Type B pancreatic cell (in vitro differentiated cells): ENCODE data around the gene TMEM37. TPM values are rescaled to one million over a fixed set of nuclear protein-coding genes. Genes with fewer than 3 reads are reported as not detected.

Source experiments
- DNase-seq: peaks from one replicate; pipeline ENCODE4 v3.0.0; 2021; ENCODE audit warnings: mixed read lengths; ENCODE audit not compliant: unreplicated experiment; ENCODE audit errors: extremely low spot score
- H3K27ac Mint-ChIP-seq: 2 replicates; pipeline ENCODE4 v1.8.0; 2021; ENCODE audit warnings: mild to moderate bottlenecking, mixed read lengths
- H3K27me3 Mint-ChIP-seq: 2 replicates; pipeline ENCODE4 v1.8.0; 2021; ENCODE audit warnings: mixed read lengths
- H3K36me3 Mint-ChIP-seq: 2 replicates; pipeline ENCODE4 v1.8.0; 2021; ENCODE audit warnings: mixed read lengths
- H3K4me1 Mint-ChIP-seq: one replicate; pipeline ENCODE4 v1.8.0; 2021; ENCODE audit warnings: mixed read lengths; ENCODE audit not compliant: unreplicated experiment
- H3K4me3 Mint-ChIP-seq: 2 replicates; pipeline ENCODE4 v1.8.0; 2021; ENCODE audit warnings: mild to moderate bottlenecking, mixed read lengths
- H3K9me3 Mint-ChIP-seq: 2 replicates; pipeline ENCODE4 v1.8.0; 2021; ENCODE audit warnings: mixed read lengths
- CTCF ChIP-seq: fragments of 200-600 bp; sonication (generic); conservative IDR thresholded peaks from 2 replicates; pipeline ENCODE4 v1.5.0; 2021; ENCODE audit warnings: antibody characterized with exemption, mild to moderate bottlenecking
- total RNA-seq: library from RNA; stranded (reverse); gene quantifications from 2 replicates; pipeline ENCODE4 v1.2.1, GENCODE V29; 2021; ENCODE audit warnings: low replicate concordance

TMEM37 gene
- total RNA-seq, 1 donor from 2014 or later = 11.8 TPM

DNA sequence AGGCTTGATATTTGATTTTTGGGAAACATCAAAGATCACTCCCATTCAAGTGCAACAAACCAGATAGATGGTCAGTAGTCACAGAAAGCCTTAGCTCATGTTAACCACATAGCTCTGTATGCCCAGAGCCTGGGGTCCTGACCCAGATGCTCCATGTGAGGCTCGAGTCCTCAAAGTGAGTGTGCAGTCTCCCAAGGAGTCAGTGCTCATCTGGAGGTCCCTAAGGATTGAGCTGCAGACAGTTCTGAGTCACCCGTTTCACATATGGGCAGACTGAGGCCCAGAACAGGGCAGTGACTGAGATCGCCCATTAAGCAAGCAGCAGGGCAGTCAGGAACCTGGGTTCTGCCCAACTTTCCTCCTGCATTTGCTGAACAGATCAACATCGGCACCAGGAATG is 9.2 kb downstream of the TMEM37 start:
- no peak for TF ChIP-seq CTCF
- no peaks in the 10 kb centered on the region for H3K9me3 Mint-ChIP-seq
- no peak overlapping the region for H3K27ac Mint-ChIP-seq
- H3K4me3 Mint-ChIP-seq = no peak overlapping the region
- peaks cover 8% of the 10 kb centered on the region for H3K4me1 Mint-ChIP-seq
- peaks cover 4% of the 10 kb centered on the region for H3K36me3 Mint-ChIP-seq
- DNase-seq = no peak
- no peaks in the 10 kb centered on the region for H3K27me3 Mint-ChIP-seq

GRCh38 chr2:119441376-119442225 is 9.9 kb downstream of the TMEM37 start:
- H3K9me3 Mint-ChIP-seq = no peaks in the 10 kb centered on the region
- DNase-seq = no peak
- TF ChIP-seq CTCF = no peak
- H3K4me1 Mint-ChIP-seq = peaks cover 8% of the 10 kb centered on the region
- no peak overlapping the region for H3K27ac Mint-ChIP-seq
- no peak overlapping the region for H3K4me3 Mint-ChIP-seq
- H3K36me3 Mint-ChIP-seq = no peaks in the 10 kb centered on the region
- no peaks in the 10 kb centered on the region for H3K27me3 Mint-ChIP-seq

GRCh38 chr2:119442226-119442619 is 10.6 kb downstream of the TMEM37 start:
- H3K36me3 Mint-ChIP-seq = no peaks in the 10 kb centered on the region
- TF ChIP-seq CTCF = no peak
- no peaks in the 10 kb centered on the region for H3K9me3 Mint-ChIP-seq
- peaks cover 8% of the 10 kb centered on the region for H3K4me1 Mint-ChIP-seq
- no peak for DNase-seq
- H3K27me3 Mint-ChIP-seq = no peaks in the 10 kb centered on the region
- peak overlapping the region; percentile 12 for H3K27ac Mint-ChIP-seq
- H3K4me3 Mint-ChIP-seq = no peak overlapping the region

- no peak for DNase-seq
- H3K4me1 Mint-ChIP-seq = peaks cover 8% of the 10 kb centered on the region
- no peaks in the 10 kb centered on the region for H3K27me3 Mint-ChIP-seq
- H3K27ac Mint-ChIP-seq = no peak overlapping the region
- H3K9me3 Mint-ChIP-seq = no peaks in the 10 kb centered on the region
- no peaks in the 10 kb centered on the region for H3K36me3 Mint-ChIP-seq
- H3K4me3 Mint-ChIP-seq = no peak overlapping the region
- no peak for TF ChIP-seq CTCF
These were observed 11.2 kb downstream of the TMEM37 start for GRCh38 chr2:119442850-119443249.

- no peaks in the 10 kb centered on the region for H3K9me3 Mint-ChIP-seq
- H3K4me1 Mint-ChIP-seq = peaks cover 15% of the 10 kb centered on the region
- no peak overlapping the region for H3K27ac Mint-ChIP-seq
- no peaks in the 10 kb centered on the region for H3K27me3 Mint-ChIP-seq
- H3K4me3 Mint-ChIP-seq = no peak overlapping the region
- no peak for DNase-seq
- H3K36me3 Mint-ChIP-seq = no peaks in the 10 kb centered on the region
- no peak for TF ChIP-seq CTCF
These were observed 14.4 kb downstream of the TMEM37 start for GRCh38 chr2:119446037-119446436.
